Measurements from ENCODE around the gene SLC9A3.

Gene SLC9A3

DNA sequence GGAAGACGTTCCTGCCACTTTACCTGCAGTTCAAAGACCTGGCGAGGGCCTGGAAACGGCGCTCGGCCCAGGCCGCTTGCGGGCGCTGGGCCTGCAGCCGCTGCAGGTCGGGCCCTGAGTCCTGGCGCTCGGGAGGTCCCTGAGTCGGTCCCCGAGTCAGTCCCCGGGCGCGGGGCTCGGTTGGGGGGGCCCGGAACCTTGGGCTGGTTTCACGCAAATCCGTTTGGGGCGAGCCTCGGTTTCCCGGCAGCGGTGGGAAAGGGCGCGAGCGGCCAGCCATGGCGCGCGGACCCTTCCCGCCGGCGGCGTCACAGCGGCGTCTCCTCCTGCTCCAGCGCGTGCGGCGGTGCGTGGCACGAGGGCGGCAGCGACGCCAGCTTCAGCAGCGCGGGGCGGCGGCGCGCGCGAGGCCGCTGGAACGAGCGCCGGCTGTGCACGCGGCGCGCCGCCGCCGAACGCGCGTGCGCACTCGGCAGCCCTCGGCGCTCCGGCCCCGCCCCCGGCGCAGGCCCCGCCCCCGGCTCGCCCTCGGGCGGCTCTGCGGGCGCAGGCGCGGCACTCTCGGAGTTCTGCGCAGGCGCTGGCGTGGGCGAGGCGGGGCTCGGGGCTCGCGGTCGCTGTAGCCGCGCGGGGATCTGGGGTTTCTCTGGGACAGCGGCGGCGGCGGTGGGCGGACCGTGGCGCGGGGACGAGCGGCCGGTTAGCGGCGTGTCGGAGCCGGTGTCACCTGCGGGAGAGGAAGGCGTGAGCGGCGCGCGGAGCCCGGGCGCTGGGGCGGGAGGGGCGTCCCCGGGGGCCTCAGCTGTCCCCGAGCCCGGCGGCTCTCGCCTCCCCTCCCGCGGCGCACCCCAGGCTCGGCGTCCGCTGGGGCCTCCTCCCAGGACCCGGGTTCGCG is 51.3 kb downstream of the SLC9A3 start:
- DNase-seq = peak; percentile 90

DNA sequence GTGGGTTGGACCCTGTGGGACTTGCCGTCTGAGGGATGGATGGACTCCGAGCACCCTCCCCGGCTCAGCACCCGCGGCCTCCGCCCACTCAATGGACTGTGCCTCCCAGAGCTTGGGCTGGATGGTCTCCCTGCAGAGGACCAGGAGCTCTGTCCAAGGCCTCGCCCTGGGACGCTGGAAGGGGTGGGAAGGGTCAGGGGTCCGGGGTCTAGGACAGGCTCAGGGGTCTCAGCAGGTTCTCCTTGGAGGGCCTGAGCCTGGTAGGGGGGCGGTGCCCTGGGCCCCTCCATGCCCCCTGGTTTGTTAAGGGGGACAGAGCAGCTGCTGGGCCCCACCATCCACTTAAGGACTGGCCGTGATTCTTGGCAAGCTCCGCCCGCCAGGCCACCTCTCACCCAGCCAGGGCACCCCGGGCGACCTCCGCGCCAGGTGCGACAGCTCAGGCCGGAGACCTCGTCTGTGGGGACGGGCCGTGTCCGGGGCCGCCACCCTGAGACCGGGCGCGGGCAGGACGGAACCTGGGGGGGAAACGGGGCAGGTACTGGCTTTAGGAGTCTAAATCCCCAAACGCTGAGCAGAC is 52.1 kb downstream of the SLC9A3 start:
- peak; percentile 51 for DNase-seq

DNA sequence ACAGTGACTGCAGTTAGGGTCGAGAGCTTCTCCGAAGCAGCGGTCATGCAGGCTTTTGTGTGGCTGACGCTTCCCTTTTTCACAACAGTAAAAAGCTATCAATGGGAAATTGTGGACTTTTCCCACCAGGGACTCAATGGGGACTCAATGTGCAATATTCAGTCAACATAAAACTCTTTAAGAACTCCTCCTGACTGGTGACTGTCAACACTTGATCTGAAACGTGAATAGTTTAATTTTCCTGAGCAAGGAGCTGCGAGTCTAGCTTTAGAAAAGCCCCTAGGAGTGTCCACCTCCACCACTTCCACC is 52.5 kb downstream of the SLC9A3 start:
- no peak for DNase-seq

DNA sequence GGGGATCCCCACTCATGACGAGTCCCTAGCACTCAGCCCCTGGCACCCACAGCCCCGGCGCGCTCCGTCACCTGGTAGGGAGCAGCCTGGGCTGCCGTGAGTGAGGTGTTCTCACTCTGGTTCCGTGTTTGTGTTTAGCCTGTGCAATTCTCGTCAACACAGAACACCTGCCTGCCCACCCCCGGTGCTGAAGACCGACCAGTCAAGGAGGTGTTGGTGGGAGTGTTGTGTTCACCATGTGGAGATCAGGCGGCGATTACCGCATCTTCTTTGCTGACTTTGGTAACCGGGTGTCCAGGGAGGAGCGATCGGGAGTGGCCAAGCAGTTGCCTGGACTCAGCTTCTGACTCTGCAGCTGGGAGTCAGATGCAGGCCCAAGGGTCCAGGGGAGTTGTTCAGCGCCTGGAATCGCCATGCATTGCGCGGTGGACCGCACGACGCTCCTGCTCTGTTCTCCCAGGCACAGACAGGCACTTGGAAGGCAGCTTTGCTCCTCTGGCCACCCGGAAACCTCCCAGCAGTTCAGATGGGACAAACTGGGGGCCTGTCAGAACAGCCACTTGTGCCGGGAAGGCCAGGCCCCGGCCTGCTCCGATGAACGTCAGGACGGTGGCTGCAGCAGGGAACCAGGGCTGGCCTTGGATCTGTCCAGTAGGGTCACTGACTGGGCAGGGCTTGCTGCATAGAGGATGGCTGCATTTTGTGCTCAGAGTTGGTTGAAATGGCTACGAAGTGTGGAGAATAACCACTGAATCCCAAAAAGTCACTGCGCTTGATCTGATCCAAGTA is 53.1 kb downstream of the SLC9A3 start:
- DNase-seq = no peak

DNA sequence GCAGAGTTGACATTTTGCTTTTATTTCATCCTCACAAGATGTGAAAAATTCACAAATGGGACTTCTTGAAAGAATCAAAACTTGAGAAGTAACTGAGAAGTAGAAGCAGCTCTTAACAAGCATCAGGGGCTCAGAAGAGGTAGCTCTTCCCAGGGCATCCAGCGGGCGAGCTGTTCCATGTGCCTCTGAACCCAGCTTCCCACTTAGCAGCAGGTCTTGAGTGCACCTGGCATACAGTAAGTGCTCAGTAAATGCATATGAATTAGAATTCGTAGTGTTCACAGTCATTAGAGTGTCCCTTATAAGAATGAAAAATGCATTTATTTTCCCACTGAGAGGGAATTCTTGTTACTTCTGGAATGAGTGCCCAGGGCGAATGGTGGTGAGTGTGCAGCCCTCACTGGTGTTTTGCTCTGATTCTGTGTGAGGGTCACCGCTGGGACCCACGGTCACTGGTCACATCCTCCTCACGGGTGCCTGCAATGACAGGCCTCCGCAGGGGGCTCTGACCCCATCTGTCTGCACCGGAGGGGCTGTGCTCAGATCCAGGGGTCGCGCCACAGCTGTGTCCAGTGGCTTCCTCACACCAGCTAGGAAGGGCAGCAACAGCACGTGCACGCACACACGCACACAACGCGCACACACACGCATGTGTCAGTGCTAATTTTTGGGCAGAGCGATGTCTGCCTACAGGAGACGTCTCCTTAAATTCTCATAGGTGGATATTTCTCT is 54.3 kb downstream of the SLC9A3 start:
- DNase-seq = no peak

GRCh38 chr5:468401-468800 is 55.8 kb downstream of the SLC9A3 start:
- DNase-seq = no peak

DNA sequence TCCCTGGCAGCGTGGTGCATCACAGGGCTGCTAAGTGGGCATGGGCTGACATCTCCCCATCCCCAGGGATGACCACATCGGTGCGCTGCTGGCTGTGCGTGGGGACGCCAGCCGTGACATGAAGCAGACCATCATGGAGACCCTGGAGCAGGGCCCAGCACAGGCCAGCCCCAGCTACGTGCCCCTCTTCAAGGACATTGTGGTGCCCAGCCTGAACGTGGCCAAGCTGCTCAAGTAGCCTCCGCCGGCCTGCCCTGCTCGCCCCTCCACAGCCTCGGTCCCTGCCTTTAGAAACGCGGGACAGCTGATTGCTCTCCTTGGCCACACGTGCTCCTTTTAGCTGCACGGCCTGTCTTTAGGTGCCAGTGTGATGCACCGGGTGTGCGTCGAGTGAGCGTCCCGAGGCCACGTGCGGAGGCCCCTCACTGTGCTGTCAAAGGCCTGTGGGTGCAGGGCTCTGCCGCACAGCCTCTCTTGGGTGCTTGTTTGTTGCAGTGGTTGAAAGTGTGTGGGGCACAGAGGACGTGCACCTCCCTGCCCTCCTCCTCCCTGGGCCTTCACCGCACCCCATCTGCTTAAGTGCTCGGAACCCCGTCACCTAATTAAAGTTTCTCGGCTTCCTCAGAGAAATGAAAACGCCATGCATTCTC is 57.5 kb downstream of the SLC9A3 start:
- DNase-seq = no peak

DNA sequence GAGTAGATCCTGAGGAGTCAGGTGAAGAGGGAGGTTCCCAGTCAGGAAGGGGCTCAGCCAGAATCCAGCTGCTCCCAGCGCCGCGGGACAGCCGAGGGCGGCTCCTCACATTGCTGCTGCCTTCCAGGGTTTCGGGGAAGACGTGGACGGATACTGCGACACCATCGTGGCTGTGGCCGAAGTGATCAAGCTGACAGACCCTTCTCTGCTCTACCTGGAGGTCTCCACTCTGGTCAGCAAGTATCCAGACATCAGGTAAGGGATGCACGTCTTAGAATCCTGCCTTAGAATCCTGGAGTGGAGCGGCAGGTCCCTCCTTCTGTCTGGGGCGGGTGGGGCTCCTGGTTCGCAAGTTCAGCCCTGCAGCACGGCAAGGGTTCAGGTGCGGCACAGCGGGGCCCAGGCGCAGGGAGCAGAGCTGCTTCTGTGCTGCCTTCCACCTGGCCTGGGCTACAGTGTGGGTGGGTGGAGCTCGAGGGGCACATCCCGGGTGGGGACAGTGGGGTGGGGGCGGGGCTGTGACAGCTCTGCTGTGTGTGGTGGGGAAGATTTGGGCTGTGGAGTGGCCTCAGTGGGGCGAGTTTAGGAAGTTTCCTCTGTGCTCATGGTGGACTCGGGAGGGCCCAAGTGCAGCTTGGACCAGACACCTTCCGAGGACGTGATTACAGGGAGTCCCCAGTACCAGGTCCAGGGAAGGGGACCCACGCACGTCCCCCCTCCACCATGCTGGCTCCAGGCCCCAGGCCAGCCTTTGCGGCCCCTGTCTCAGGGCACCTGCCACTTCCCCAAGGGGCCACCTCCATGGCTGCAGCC is 58.5 kb downstream of the SLC9A3 start:
- no peak for DNase-seq

- no peak for DNase-seq
Measured at GRCh38 chr5:464843-465590, 59.2 kb downstream of the SLC9A3 start.

DNA sequence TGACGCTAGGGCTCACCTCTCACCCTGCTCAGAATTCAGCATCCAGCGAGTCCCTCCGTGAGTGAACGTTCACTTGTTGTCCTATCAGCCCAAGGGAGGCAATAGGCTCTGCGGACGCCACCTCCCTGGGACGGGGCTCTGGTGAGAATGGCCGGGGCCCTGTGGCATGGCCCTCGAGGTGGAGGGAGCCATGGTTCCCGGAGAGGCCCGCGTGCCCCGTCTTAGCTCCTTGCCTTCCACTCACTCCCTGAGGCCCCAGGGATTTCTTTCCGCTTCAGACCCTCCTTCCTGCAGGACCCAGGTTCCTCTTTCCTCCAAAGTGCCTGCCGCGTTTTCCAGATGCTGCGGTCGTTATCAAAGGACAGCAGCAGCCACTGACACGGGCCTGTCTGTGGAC is 59.8 kb downstream of the SLC9A3 start:
- no peak for DNase-seq

DNA sequence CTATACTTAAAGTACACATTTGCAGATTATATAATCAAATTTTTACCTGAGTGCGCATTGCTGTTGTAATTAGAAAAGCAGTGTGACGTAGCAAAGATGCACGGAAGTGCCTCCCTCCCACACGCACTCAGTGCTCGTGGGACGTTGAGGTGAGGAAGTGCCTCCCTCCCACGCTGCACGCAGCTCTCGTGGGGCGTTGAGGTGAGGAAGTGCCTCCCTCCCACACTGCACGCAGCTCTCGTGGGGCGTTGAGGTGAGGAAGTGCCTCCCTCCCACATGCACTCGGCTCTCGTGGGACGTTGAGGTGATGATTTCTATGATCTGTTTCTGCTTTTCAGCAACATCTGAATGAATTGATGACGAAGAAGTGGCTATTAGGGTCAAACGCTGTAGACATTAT is 60.3 kb downstream of the SLC9A3 start:
- DNase-seq = no peak

DNA sequence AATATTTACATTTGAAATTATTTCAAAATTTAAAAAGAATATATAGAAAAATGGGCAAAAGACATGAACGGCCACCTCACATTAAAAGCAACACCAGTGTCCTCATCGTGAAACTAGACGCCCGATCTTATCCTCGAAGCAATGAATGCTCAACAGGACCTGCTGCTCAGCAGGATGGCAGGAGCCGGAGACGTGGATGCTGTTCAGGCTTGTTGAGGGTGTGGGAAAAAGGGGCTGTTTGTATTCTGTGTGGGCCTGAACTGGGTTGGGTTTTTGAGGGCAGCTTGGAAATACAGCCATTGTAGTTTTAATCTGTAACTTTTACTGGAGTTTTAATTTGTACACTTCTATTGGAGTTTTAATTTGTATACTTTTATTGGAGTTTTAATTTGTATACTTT is 60.9 kb downstream of the SLC9A3 start:
- DNase-seq = no peak

DNA sequence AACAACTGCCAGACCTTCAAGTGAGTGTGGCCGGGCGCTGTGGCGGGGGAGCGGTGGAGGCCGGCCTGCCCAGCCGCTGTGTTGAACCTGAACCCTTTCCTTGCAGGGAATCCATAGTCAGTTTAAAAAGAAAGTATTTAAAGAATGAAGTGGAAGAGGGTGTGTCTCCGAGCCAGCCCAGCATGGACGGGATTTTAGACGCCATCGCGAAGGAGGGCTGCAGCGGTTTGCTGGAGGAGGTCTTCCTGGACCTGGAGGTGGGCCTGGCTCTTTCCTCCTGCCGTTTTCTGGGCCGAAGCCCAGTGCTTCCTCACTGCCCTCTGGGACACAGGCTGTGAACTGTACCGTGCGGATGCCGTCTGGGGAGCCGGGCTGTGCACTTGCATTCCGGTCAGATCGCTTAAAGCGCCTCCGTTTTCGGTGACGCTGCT is 62.2 kb downstream of the SLC9A3 start:
- no peak for DNase-seq

DNA sequence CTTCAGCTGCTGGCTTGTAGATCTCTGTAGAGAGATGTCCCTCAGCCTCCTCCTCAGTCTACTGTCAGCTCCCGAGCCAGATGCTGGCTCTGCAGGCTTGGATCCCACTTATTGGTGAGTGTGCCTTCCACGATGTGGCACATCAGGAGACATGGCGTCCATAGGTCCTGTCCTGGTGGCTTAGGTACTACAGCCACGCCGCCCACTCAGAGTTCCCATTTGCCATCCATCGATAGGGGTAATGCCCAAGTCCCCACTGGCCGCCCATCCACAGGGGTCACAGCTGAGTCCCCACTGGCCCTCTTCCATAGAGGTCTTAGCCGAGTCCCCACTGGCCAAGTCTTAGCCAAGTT is 64.0 kb downstream of the SLC9A3 start:
- DNase-seq = no peak

GRCh38 chr5:459562-460272 is 64.5 kb downstream of the SLC9A3 start:
- DNase-seq = no peak

DNA sequence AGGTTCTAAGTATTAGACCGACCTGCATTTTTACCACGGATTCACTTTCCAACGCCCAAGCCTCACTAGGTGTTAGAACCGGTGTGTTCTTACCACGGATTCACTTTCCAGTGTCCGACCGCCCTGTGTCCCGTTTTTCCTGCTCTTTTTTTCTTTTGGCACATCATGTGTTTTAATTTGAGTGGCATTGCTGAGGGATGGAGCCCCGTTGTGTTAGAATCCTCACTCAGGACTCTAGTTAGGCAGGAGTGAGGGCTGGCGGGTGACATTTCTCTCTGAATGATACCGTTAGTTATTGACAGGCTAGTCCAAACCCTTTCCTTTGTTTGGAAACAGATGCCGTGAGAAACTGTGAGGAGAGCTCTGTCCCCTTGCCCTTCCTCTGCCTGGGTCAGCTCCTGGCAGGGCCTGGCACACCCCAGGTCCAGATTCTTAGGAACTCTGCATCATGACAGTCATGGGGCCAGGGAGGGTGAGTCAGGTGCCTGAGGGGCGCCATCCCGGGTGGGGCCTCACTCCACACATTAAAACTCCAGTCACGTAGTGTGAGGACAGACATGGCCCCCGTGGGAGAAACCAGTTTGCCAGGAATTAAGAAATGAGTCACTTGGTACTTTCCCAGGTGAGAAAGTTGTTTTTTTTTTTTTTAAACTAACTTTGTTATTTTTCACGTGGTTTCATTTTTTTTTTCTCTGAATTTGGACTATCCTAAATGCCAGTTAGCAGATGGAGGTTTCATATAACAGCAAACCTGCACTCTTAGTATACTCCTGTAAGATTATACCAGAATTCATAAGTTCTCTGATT is 65.5 kb downstream of the SLC9A3 start:
- no peak for DNase-seq

GRCh38 chr5:457195-457961 is 66.9 kb downstream of the SLC9A3 start:
- no peak for DNase-seq

- DNase-seq = no peak
Measured at GRCh38 chr5:456351-457194, 67.7 kb downstream of the SLC9A3 start.
